ENCODE data around the gene AGBL3. TPM values are rescaled to one million over a fixed set of nuclear protein-coding genes. Genes with fewer than 3 reads are reported as not detected.

The AGBL3 gene
- total RNA-seq, 1 donor from 2014 or later: 1.2 TPM

- H3K4me1 Mint-ChIP-seq (ENCODE audit: unreplicated experiment): no peaks in the 10 kb centered on the region
Observed at GRCh38 chr7:135078051-135078450, 91.7 kb downstream of the AGBL3 start.

GRCh38 chr7:135079068-135079467 lies 92.8 kb downstream of the AGBL3 start:
- no peak for TF ChIP-seq CTCF (IDR thresholded peaks at IDR 0.05)
- Mint-ChIP-seq H3K9me3 (ENCODE audit: unreplicated experiment) (no peaks in the 10 kb centered on the region), H3K4me3 (ENCODE audit: unreplicated experiment) (no peak overlapping the region)

More at GRCh38 chr7:135078051-135078450, 91.7 kb downstream of the AGBL3 start:
- Mint-ChIP-seq H3K4me3 (ENCODE audit: unreplicated experiment) (no peak overlapping the region), H3K36me3 (ENCODE audit: unreplicated experiment) (no peaks in the 10 kb centered on the region), H3K9me3 (ENCODE audit: unreplicated experiment) (no peaks in the 10 kb centered on the region), H3K27me3 (ENCODE audit: unreplicated experiment) (peaks cover 58% of the 10 kb centered on the region), H3K27ac (ENCODE audit: unreplicated experiment) (no peak overlapping the region)
- DNase-seq (ENCODE audit: extremely low spot score, unreplicated experiment): no peak
- no peak for TF ChIP-seq CTCF (IDR thresholded peaks at IDR 0.05)

GRCh38 chr7:135083005-135083404 lies 96.7 kb downstream of the AGBL3 start:
- TF ChIP-seq CTCF (IDR thresholded peaks at IDR 0.05): no peak
- H3K27ac Mint-ChIP-seq (ENCODE audit: unreplicated experiment): no peak overlapping the region
- no peak for DNase-seq (ENCODE audit: extremely low spot score, unreplicated experiment)
- H3K9me3 Mint-ChIP-seq (ENCODE audit: unreplicated experiment): peaks cover 12% of the 10 kb centered on the region
- no peak overlapping the region for H3K4me3 Mint-ChIP-seq (ENCODE audit: unreplicated experiment)
- H3K36me3 Mint-ChIP-seq (ENCODE audit: unreplicated experiment): no peaks in the 10 kb centered on the region
- H3K4me1 Mint-ChIP-seq (ENCODE audit: unreplicated experiment): no peaks in the 10 kb centered on the region
- peaks cover 59% of the 10 kb centered on the region for H3K27me3 Mint-ChIP-seq (ENCODE audit: unreplicated experiment)

More at GRCh38 chr7:135079068-135079467, 92.8 kb downstream of the AGBL3 start:
- no peaks in the 10 kb centered on the region for H3K4me1 Mint-ChIP-seq (ENCODE audit: unreplicated experiment)
- peaks cover 62% of the 10 kb centered on the region for H3K27me3 Mint-ChIP-seq (ENCODE audit: unreplicated experiment)
- no peak overlapping the region for H3K27ac Mint-ChIP-seq (ENCODE audit: unreplicated experiment)
- no peaks in the 10 kb centered on the region for H3K36me3 Mint-ChIP-seq (ENCODE audit: unreplicated experiment)
- DNase-seq (ENCODE audit: extremely low spot score, unreplicated experiment): no peak

GRCh38 chr7:135088566-135088965 lies 102.3 kb downstream of the AGBL3 start:
- Mint-ChIP-seq H3K27ac (ENCODE audit: unreplicated experiment) (no peak overlapping the region), H3K4me3 (ENCODE audit: unreplicated experiment) (no peak overlapping the region), H3K4me1 (ENCODE audit: unreplicated experiment) (no peaks in the 10 kb centered on the region), H3K9me3 (ENCODE audit: unreplicated experiment) (peaks cover 23% of the 10 kb centered on the region), H3K27me3 (ENCODE audit: unreplicated experiment) (peaks cover 41% of the 10 kb centered on the region), H3K36me3 (ENCODE audit: unreplicated experiment) (no peaks in the 10 kb centered on the region)
- no peak for DNase-seq (ENCODE audit: extremely low spot score, unreplicated experiment)
- no peak for TF ChIP-seq CTCF (IDR thresholded peaks at IDR 0.05)

- no peak for TF ChIP-seq CTCF (IDR thresholded peaks at IDR 0.05)
- no peaks in the 10 kb centered on the region for H3K36me3 Mint-ChIP-seq (ENCODE audit: unreplicated experiment)
Observed at GRCh38 chr7:135091717-135092116, 105.4 kb downstream of the AGBL3 start.

More at GRCh38 chr7:135091717-135092116, 105.4 kb downstream of the AGBL3 start:
- Mint-ChIP-seq H3K27me3 (ENCODE audit: unreplicated experiment) (peaks cover 23% of the 10 kb centered on the region), H3K4me1 (ENCODE audit: unreplicated experiment) (no peaks in the 10 kb centered on the region), H3K4me3 (ENCODE audit: unreplicated experiment) (no peak overlapping the region), H3K9me3 (ENCODE audit: unreplicated experiment) (peaks cover 21% of the 10 kb centered on the region), H3K27ac (ENCODE audit: unreplicated experiment) (no peak overlapping the region)
- DNase-seq (ENCODE audit: extremely low spot score, unreplicated experiment): no peak
